Measurements from ENCODE around the gene CDKAL1. TPM values are rescaled to one million over a fixed set of nuclear protein-coding genes. Genes with fewer than 3 reads are reported as not detected.

The CDKAL1 gene
- total and polyA plus RNA-seq, 2 donors (not counting 3 experiments of a cell fraction or from before 2014, with no cell fraction given) = 6.1 to 20.5 TPM

- intact Hi-C loops (cut with micrococcal nuclease) = no loop called here
- FAIRE-seq = no peak
- no peak overlapping the region for H3K4me2 ChIP-seq (ENCODE audit: insufficient read depth, low read length)
Observed at GRCh38 chr6:20802596-20802995, 268.3 kb downstream of the CDKAL1 start.

More at GRCh38 chr6:20802596-20802995, 268.3 kb downstream of the CDKAL1 start:
- CTCF ChIA-PET = no interaction called here
- no TSS peak for BruUV-seq (replicated peaks)
- Histone ChIP-seq H3K9me1 (replicated peaks; ENCODE audit: control insufficient read depth, extremely low read depth, insufficient read depth, low read length) (no peaks in the 10 kb centered on the region), H3K9ac (replicated peaks; ENCODE audit: extremely low read depth, insufficient read depth, low read length) (no peak overlapping the region), H3K9me3 (replicated peaks; ENCODE audit: control insufficient read depth, insufficient read depth, low read length) (no peaks in the 10 kb centered on the region), H3K4me1 (ENCODE audit: control insufficient read depth, extremely low read depth, insufficient read depth, low read length) (no peaks in the 10 kb centered on the region), H4K20me1 (replicated peaks; ENCODE audit: control insufficient read depth, extremely low read depth, insufficient read depth, low read length) (no peaks in the 10 kb centered on the region), H3K27me3 (ENCODE audit: control insufficient read depth in 2 of 2, insufficient read depth in 2 of 2, low read length in 2 of 2) (no peaks in the 10 kb centered on the region), H3K27ac (ENCODE audit: insufficient read depth, low read depth, low read length) (no peak overlapping the region), H3K4me3 (replicated peaks in 1 of 3; ENCODE audit: insufficient read depth in 1 of 3, low read depth in 1 of 3, low read length in 3 of 3) (no peak overlapping the region), H3K79me2 (ENCODE audit: control insufficient read depth, insufficient read depth, low read length) (no peaks in the 10 kb centered on the region), H3K36me3 (ENCODE audit: control insufficient read depth in 2 of 2, extremely low read depth in 1 of 2, insufficient read depth in 2 of 2, low read length in 2 of 2) (no peaks in the 10 kb centered on the region), H2AFZ (ENCODE audit: low read depth, low read length) (no peak overlapping the region)
- TF ChIP-seq POLR2A (IDR thresholded peaks at IDR 0.05; ENCODE audit: low read depth, low read length) (no peak), FOS (IDR thresholded peaks at IDR 0.05; ENCODE audit: borderline replicate concordance, insufficient read depth, low read length) (no peak), MYC (IDR thresholded peaks at IDR 0.05; ENCODE audit: low read depth, low read length) (no peak), MAX (IDR thresholded peaks at IDR 0.05; ENCODE audit: insufficient read depth, insufficient read length) (no peak), POLR2AphosphoS5 (IDR thresholded peaks at IDR 0.05; ENCODE audit: insufficient read depth, low read depth, low read length) (no peak), CTCF (IDR thresholded peaks at IDR 0.05; ENCODE audit: extremely low read depth in 1 of 2, insufficient read depth in 1 of 2, low read depth in 1 of 2, low read length in 2 of 2) (no peak), GATA2 (IDR thresholded peaks at IDR 0.05; ENCODE audit: insufficient read depth, insufficient read length, low read depth, low read length) (no peak), JUN (IDR thresholded peaks at IDR 0.05; ENCODE audit: borderline replicate concordance, insufficient read depth, insufficient read length, low read depth) (no peak), EZH2 (IDR thresholded peaks at IDR 0.05; ENCODE audit: borderline replicate concordance, low read depth, low read length, severe bottlenecking) (no peak)
- dilution Hi-C loops (cut with MboI; ENCODE audit: extremely low pct_ligation_motif_present, low sequenced_read_pairs) = no loop called here
- no peak for DNase-seq (ENCODE audit: low read depth, low spot score)
- POLR2A ChIA-PET = no interaction called here
